Gastroesophageal sphincter (tissue), 3 donors: ENCODE results near the gene C12orf57.

ENCODE experiments used
- CTCF ChIP-seq, 4 experiments: fragments of 200-600 bp in 2 of 4; fragments of 450-650 bp in 2 of 4; sonication (generic) in 1 of 4; IDR thresholded peaks; one replicate each; pipeline ENCODE4 v1.5.1; 2017 to 2019; ENCODE audit warnings: antibody characterized with exemption in 4 of 4, mild to moderate bottlenecking in 2 of 4, moderate library complexity in 2 of 4
- EP300 ChIP-seq: sonication (generic); formaldehyde crosslinking; IDR thresholded peaks from one replicate; pipeline ENCODE4 v1.6.1; 2017; ENCODE audit warnings: antibody characterized with exemption, mild to moderate bottlenecking
- POLR2A ChIP-seq, 2 donors: fragments of 450-650 bp; IDR thresholded peaks; one replicate each; pipeline ENCODE4 v1.6.1; 2017; ENCODE audit warnings: antibody characterized with exemption in 2 of 2, mild to moderate bottlenecking in 2 of 2, moderate library complexity in 1 of 2

GRCh38 chr12:6957741-6958608 is 14.2 kb downstream of the C12orf57 start:
- no peak for TF ChIP-seq CTCF (IDR thresholded peaks at IDR 0.05)
- no peak for TF ChIP-seq EP300
- no peak for TF ChIP-seq POLR2A (IDR thresholded peaks at IDR 0.05)
